SKM-1 treated with dmso at 0.1 percent for 144 hours (cell line): ENCODE results near the gene CCDC137.

Experiments used
- DNase-seq: peaks from one replicate; lab custom pipeline; 2025; ENCODE audit not compliant: unreplicated experiment; lab: John Stamatoyannopoulos, UW

CCDC137 gene

GRCh38 chr17:81714412-81715106 is 48.0 kb downstream of the CCDC137 start:
- DNase-seq = no peak

GRCh38 chr17:81715107-81715871 is 48.8 kb downstream of the CCDC137 start:
- DNase-seq = no peak

GRCh38 chr17:81715872-81716673 is 49.5 kb downstream of the CCDC137 start:
- no peak for DNase-seq

- no peak for DNase-seq
Measured at GRCh38 chr17:81716674-81716996, 50.1 kb downstream of the CCDC137 start.

- no peak for DNase-seq
Measured at GRCh38 chr17:81717049-81717765, 50.7 kb downstream of the CCDC137 start.

- no peak for DNase-seq
Measured at GRCh38 chr17:81717766-81718089, 51.2 kb downstream of the CCDC137 start.

GRCh38 chr17:81719410-81720266 is 53.1 kb downstream of the CCDC137 start:
- DNase-seq = no peak

GRCh38 chr17:81720267-81721071 is 53.9 kb downstream of the CCDC137 start:
- DNase-seq = no peak

- DNase-seq = no peak
Measured at GRCh38 chr17:81722184-81723120, 55.9 kb downstream of the CCDC137 start.
